HG03571 (cell line): Measurements from ENCODE around the gene USB1.

Experiments used
- ATAC-seq: cut with Tn5 transposase; IDR thresholded peaks from one replicate; pipeline ENCODE4 v1.9.1; 2021; ENCODE audit not compliant: unreplicated experiment

The USB1 gene, protein sequence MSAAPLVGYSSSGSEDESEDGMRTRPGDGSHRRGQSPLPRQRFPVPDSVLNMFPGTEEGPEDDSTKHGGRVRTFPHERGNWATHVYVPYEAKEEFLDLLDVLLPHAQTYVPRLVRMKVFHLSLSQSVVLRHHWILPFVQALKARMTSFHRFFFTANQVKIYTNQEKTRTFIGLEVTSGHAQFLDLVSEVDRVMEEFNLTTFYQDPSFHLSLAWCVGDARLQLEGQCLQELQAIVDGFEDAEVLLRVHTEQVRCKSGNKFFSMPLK

DNA sequence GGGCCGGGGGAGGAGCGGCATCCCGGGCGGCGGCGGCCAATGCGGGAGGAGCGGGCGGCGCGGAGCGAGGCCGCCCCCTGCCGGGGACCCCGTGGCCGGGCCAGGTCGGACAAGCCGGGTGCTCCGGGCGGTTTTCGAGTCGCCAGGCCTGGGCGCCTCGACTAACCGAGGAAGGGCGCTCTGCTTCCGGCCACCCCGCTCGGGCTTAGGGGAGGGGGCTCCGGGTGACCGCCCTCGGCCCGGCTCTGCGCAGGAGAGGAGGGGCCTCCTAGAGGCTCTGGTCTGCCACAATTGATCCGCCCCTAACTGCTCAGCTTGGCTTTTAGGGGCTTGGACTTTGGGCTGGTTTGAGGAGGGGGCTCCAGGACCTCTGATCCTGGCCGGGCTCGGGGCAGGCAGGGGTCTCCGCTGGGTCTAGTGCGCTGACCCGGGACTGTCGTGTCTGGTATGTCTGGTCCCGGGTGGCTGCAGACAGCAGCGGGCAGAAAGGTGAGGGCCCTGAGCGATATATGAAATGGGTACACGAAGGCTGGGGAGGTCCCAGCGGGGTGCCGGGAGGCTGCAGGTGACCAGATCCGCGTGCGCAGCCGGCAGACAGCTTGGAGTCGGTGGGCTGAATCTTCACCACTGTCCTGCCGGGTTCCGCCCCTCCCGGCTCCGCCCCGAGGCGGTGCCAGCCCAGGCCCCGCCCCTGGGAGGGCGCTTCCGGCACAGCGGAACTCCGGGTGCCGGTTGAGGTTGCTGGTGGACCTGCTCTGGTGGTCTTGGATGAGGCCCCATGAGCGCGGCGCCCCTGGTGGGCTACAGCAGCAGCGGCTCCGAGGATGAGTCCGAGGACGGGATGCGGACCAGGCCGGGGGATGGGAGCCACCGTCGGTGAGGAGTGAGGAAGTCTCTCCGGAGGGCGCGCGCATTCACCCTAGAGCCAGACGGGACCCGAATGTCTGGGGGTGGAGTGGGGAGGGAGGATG lies at the start of gene USB1:
USB1 (plus strand) TSS at position 702 of the 971 bp plus-strand sequence; CDS start at position 779, 77 bp downstream.
- peak; percentile 72 for ATAC-seq

- no peak for ATAC-seq
These were observed 48.3 kb upstream of the USB1 start for GRCh38 chr16:57952909-57953308.

- ATAC-seq, result no peak
These were observed 47.4 kb upstream of the USB1 start for GRCh38 chr16:57953857-57954256.

GRCh38 chr16:57955572-57956188 lies 45.5 kb upstream of the USB1 start:
- no peak for ATAC-seq

- ATAC-seq, result no peak
These were observed 44.9 kb upstream of the USB1 start for GRCh38 chr16:57956270-57956808.

DNA sequence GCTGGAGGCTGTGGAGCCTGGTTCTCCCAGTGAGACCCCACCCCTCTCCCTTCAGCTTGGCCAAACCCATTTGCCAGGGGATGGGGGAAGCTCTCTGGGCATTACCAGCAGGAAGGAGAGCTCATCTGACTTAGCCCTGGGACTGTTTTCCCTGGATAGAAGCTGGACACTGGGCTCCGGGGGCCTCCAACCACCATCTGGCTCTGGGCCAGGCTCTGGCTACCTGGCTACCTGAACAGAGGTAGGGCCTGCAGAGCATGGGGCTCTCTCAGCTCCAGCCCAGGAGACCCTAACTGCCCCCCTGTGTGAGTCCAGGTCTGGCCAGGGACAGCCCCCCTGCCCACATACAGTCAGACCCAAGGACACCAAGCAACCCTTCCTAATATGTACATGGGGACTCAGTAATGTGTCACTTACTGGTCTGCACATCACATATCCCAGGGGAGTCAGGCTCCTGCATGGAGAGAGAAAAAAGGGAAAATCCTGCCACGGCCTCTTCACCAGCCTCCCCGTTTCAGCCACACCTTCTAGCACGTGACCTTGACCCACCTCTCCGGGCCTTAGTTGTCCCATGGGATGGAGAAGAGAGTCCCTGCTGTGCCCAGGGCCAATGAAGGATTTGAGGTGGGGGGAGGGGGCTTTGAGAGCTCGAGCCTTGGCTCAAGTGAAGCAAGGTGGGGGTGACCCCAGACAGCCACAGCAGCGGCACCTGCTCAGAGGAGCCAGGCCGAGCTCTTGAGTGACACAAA lies 44.1 kb upstream of the USB1 start:
- no peak for ATAC-seq

DNA sequence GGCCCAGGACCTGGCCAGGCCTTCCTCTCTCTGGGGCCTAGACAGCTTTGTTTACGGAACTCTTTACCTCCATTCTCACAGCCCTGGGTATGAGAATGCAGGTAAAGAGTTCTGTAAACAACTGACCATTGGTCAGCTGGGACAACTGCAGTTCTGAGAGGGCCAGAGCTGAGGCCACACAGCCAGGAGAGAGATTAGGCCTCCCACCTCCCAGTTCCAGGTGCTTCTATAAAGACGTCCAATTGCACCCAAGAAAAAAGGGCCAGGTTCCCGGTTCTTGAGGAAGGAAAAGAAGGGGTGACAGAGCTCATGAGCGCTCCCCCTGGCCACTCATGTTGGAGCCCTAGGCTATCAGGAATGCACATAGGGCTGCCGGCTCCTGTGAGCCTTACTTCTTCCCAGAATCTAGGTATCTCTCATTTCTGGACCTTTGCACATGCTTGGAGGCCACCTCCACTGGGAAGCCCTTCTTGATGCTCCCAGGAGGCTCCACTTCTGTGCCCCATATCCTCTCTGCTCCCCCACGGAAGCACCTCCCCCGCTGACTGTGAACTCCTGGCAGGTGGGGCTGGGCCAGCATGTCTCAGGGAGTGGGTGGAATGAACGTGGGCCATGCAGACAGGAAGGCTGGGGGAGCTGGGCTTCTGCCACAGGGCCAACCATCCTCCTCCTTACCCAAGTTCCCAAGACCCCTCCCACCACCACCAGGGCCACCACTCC lies 43.4 kb upstream of the USB1 start:
- no peak for ATAC-seq

- ATAC-seq, result no peak
These were observed 42.7 kb upstream of the USB1 start for GRCh38 chr16:57958544-57958943.

- ATAC-seq, result no peak
These were observed 42.1 kb upstream of the USB1 start for GRCh38 chr16:57959121-57959520.

- ATAC-seq, result no peak
These were observed 41.4 kb upstream of the USB1 start for GRCh38 chr16:57959804-57960203.

DNA sequence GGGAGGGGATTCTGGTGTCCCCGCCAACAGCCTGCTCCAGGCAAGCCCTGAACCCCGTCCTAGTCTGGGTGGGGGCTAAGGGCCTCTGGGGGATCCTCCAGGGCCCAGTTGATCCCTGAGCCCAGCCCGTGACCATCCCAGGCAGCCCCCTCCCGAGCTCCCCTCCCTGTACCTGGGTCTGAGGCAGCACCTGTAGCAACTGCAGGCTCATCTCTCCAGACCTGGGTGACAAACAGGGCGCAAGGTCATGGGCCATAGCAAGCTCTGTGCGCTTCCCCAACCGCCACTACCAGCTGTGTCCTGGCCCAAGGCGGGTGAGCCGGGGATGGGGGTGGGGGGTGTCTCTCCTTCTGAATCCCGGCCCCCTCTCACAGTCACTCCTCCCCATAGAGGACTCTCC lies 40.9 kb upstream of the USB1 start:
- ATAC-seq, result no peak

GRCh38 chr16:57960826-57961472 lies 40.3 kb upstream of the USB1 start:
- ATAC-seq, result no peak

GRCh38 chr16:57961538-57961937 lies 39.7 kb upstream of the USB1 start:
- ATAC-seq, result no peak

- no peak for ATAC-seq
These were observed 39.2 kb upstream of the USB1 start for GRCh38 chr16:57962046-57962445.

- ATAC-seq, result no peak
These were observed 38.5 kb upstream of the USB1 start for GRCh38 chr16:57962756-57963155.

- no peak for ATAC-seq
These were observed 37.0 kb upstream of the USB1 start for GRCh38 chr16:57964157-57964700.

GRCh38 chr16:57966204-57966771 lies 34.9 kb upstream of the USB1 start:
- ATAC-seq, result no peak

DNA sequence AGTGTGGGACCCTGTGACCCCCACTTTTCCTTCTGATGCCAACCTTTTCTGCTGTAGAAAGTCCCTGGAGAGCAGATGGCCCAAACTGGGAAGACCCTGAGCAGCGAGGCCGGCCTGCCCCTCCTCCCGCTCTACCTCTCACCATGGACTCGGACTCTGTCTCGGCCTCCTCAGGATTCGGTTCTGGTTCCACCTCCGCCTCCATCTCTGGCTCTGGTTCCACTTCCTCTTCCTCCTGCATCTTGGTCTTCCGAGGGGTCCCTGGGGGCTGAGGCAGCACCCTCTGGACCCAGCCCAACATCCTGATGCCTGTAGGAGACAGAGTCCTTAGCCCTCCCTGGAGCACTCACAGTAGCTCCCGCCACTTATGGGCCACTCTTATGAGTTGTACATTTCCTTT lies 34.2 kb upstream of the USB1 start:
- no peak for ATAC-seq

GRCh38 chr16:57967916-57968315 lies 33.3 kb upstream of the USB1 start:
- no peak for ATAC-seq
